ENCODE data around the gene GRIPAP1. TPM values are rescaled to one million over a fixed set of nuclear protein-coding genes. Genes with fewer than 3 reads are reported as not detected.

Gene GRIPAP1
- 21.0 TPM for total RNA-seq

GRCh38 chrX:49002091-49002935 lies at the start of gene GRIPAP1:
GRIPAP1 (minus strand) TSS chrX:49002264; CDS start chrX:49002229, 35 bp downstream.
- DNase-seq = peak; percentile 91

- no peak for DNase-seq
Measured at GRCh38 chrX:49043987-49044281, 41.9 kb upstream of the GRIPAP1 start.

- DNase-seq = peak; percentile 99
Measured at GRCh38 chrX:49043220-49043986, 41.3 kb upstream of the GRIPAP1 start, which contains the start of gene TFE3. TFE3 (minus strand) TSS chrX:49043357; CDS start chrX:49043226, 131 bp downstream.

GRCh38 chrX:49042581-49043219 lies 40.6 kb upstream of the GRIPAP1 start:
- DNase-seq = peak; percentile 29

- DNase-seq = peak; percentile 37
Measured at GRCh38 chrX:49041744-49042580, 39.9 kb upstream of the GRIPAP1 start.

- DNase-seq = no peak
Measured at GRCh38 chrX:49040376-49040955, 38.4 kb upstream of the GRIPAP1 start.

- peak; percentile 72 for DNase-seq
Measured at GRCh38 chrX:49039598-49040375, 37.7 kb upstream of the GRIPAP1 start.

- no peak for DNase-seq
Measured at GRCh38 chrX:49037883-49038475, 35.9 kb upstream of the GRIPAP1 start.

- no peak for DNase-seq
Measured at GRCh38 chrX:49030283-49030682, 28.2 kb upstream of the GRIPAP1 start.

- DNase-seq = no peak
Measured at GRCh38 chrX:49029876-49030275, 27.8 kb upstream of the GRIPAP1 start.

GRCh38 chrX:49019599-49020249 lies 17.7 kb upstream of the GRIPAP1 start:
- no peak for DNase-seq

GRCh38 chrX:49019050-49019449 lies 17.0 kb upstream of the GRIPAP1 start:
- no peak for DNase-seq

GRCh38 chrX:49003696-49004095 lies 1.6 kb upstream of the GRIPAP1 start:
- DNase-seq = no peak

- DNase-seq = peak; percentile 17
Measured at GRCh38 chrX:49001521-49002090, 458 bp downstream of the GRIPAP1 start.

- no peak for DNase-seq
Measured at GRCh38 chrX:49000636-49001035, 1.4 kb downstream of the GRIPAP1 start.

GRCh38 chrX:48999030-48999429 lies 3.0 kb downstream of the GRIPAP1 start:
- DNase-seq = no peak

GRCh38 chrX:48998391-48998790 lies 3.7 kb downstream of the GRIPAP1 start:
- no peak for DNase-seq

- DNase-seq = no peak
Measured at GRCh38 chrX:48997865-48998264, 4.2 kb downstream of the GRIPAP1 start.

GRCh38 chrX:48997455-48997854 lies 4.6 kb downstream of the GRIPAP1 start:
- DNase-seq = no peak
